ENCODE results near the gene CAND1. TPM values are rescaled to one million over a fixed set of nuclear protein-coding genes. Genes with fewer than 3 reads are reported as not detected.

Gene CAND1
- total and polyA plus RNA-seq, 9 of the 15 experiments (the other 6 are each of a cell fraction or from before 2014, with no cell fraction given): 24.0 to 167 (median 77.5) TPM

DNA sequence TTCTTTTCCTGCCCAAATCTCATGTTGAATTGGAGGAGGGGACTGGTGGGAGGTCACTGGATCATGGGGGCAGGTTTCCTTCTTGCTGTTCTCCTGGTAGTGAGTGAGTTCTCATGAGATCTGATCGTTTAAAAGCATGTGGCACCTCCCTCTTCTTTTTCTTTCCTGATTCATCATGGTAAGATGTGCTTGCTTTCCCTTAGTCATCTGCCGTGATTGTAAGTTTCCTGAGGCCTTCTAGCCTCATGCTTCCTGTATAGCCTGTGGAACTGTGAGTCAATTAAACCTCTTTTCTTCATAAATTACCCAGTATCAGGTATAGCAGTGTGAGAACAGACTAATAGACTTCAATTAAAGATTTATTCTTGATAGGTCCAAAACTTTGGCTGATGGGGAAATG, 83.5 kb downstream of the CAND1 start:
- Histone ChIP-seq H3K4me3 (no peak overlapping the region), H4K20me1 (replicated peaks; ENCODE audit: control insufficient read depth, insufficient read depth, low read length) (no peaks in the 10 kb centered on the region), H3K4me1 (replicated peaks in 1 of 2; ENCODE audit: control insufficient read depth in 2 of 2, insufficient read depth in 2 of 2, low read length in 2 of 2) (no peaks in the 10 kb centered on the region), H3K9ac (ENCODE audit: insufficient read depth in 1 of 2, low read depth in 2 of 2, low read length in 2 of 2) (no peak overlapping the region), H3K27ac (ENCODE audit: extremely low read depth, low read depth, low read length) (no peak overlapping the region), H3K36me3 (ENCODE audit: control insufficient read depth, insufficient read depth, low read length) (no peaks in the 10 kb centered on the region), H3K27me3 (ENCODE audit: control insufficient read depth in 2 of 2, insufficient read depth in 2 of 2, low read length in 2 of 2) (peaks cover 0 to 2% of the 10 kb centered on the region in 2 experiments; a peak in 2 of 5 replicates), H3K79me2 (ENCODE audit: control insufficient read depth, insufficient read depth, low read length) (no peaks in the 10 kb centered on the region), H2AFZ (ENCODE audit: low read depth, low read length) (no peak overlapping the region), H3K4me2 (ENCODE audit: insufficient read depth, low read length) (no peak overlapping the region), H3K9me1 (ENCODE audit: control insufficient read depth, insufficient read depth, low read length) (no peaks in the 10 kb centered on the region), H3K9me3 (replicated peaks; ENCODE audit: control insufficient read depth, insufficient read depth, low read depth, low read length) (no peaks in the 10 kb centered on the region)
- BruUV-seq (replicated peaks): no TSS peak
- FAIRE-seq: no peak
- no peak for ATAC-seq
- intact Hi-C loops (cut with micrococcal nuclease): no loop called here
- WGBS (ENCODE audit: insufficient coverage, low coverage, missing lambda C conversion rate): 0% methylated on average over 2 of the region's 2 CpGs
- DNase-seq (ENCODE audit: extremely low read depth in 1 of 4, low spot score in 3 of 4): no peak
- POLR2A ChIA-PET: no interaction called here
- in situ Hi-C loops (cut with MboI): no loop called here
- CTCF ChIA-PET (ENCODE audit: low intra/inter-chr PET ratio): no interaction called here
- TF ChIP-seq SP1 (CRISPR knock-in tag; IDR thresholded peaks at IDR 0.05) (no peak), TAF9B (IDR thresholded peaks at IDR 0.05; ENCODE audit: partially characterized antibody) (no peak), CXXC5 (CRISPR knock-in tag; IDR thresholded peaks at IDR 0.05) (no peak), YY1 (IDR thresholded peaks at IDR 0.05; ENCODE audit: borderline replicate concordance in 1 of 3, control insufficient read depth in 1 of 3, extremely low read depth in 1 of 3, insufficient read depth in 3 of 3, insufficient read length in 1 of 3, insufficient replicate concordance in 2 of 3, low read depth in 1 of 3, low read length in 2 of 3) (no peak), ZBTB40 (IDR thresholded peaks at IDR 0.05) (no peak), ZBTB40 (CRISPR knock-in tag; IDR thresholded peaks at IDR 0.05) (no peak), ZNF696 (CRISPR knock-in tag; conservative IDR thresholded peaks at IDR 0.05) (no peak), TCF7 (IDR thresholded peaks at IDR 0.05; ENCODE audit: borderline replicate concordance) (no peak), CAMTA2 (CRISPR knock-in tag; conservative IDR thresholded peaks at IDR 0.05) (no peak), PATZ1 (CRISPR knock-in tag; IDR thresholded peaks at IDR 0.05; ENCODE audit: borderline replicate concordance) (no peak)
- TF ChIP-seq, protein P1, sequence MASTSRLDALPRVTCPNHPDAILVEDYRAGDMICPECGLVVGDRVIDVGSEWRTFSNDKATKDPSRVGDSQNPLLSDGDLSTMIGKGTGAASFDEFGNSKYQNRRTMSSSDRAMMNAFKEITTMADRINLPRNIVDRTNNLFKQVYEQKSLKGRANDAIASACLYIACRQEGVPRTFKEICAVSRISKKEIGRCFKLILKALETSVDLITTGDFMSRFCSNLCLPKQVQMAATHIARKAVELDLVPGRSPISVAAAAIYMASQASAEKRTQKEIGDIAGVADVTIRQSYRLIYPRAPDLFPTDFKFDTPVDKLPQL (IDR thresholded peaks at IDR 0.05; ENCODE audit: extremely low read depth, insufficient read length): no peak

Measured in K562 (cell line).